ENCODE results near the gene MORF4L1. TPM values are rescaled to one million over a fixed set of nuclear protein-coding genes. Genes with fewer than 3 reads are reported as not detected.
A peak's percentile ranks its signal among the peaks of the same experiment; 100 is the strongest.

MORF4L1 gene
- total RNA-seq, 4 donors from 2014 or later = 118 to 178 (median 141) TPM

DNA sequence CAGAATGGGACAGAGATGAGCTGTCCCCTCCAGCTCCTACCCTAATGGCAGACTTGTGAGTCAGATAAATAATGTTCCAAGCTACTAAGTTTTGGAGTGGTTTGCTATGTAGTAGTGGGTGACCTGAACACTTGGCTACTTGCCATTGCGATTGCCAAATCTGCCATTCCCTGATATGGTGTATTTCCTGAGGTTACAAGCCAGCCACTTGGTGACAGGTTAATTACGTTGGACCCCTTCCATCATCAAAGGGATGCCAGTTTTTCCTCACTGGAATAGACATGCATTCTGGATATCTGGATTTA is 33.6 kb downstream of the MORF4L1 start:
- no peak for TF ChIP-seq POLR2A (IDR thresholded peaks at IDR 0.05)
- TF ChIP-seq CTCF (IDR thresholded peaks at IDR 0.05) = no peak
- WGBS, 2 donors = 67 to 74% methylated on average over 2 of the region's 2 CpGs
- DNase-seq (ENCODE audit: low spot score in 2 of 2) = peak in 1 of 2 donors; percentile 84
- no peak overlapping the region for H3K4me3 ChIP-seq (ENCODE audit: low read depth, poor library complexity, severe bottlenecking)
- intact Hi-C loops (cut with DNase I; ENCODE audit: low total_unique reads) = no loop called here

GRCh38 chr15:78907577-78907976 is 34.9 kb downstream of the MORF4L1 start:
- 50 to 77% methylated on average over 3 of the region's 3 CpGs for whole genome bisulfite sequencing, 2 donors
- TF ChIP-seq CTCF (IDR thresholded peaks at IDR 0.05) = no peak
- TF ChIP-seq POLR2A (IDR thresholded peaks at IDR 0.05) = no peak
- H3K4me3 ChIP-seq (ENCODE audit: low read depth, poor library complexity, severe bottlenecking) = no peak overlapping the region
- intact Hi-C loops (cut with DNase I; ENCODE audit: low total_unique reads) = no loop called here
- no peak for DNase-seq (ENCODE audit: low spot score in 2 of 2)

DNA sequence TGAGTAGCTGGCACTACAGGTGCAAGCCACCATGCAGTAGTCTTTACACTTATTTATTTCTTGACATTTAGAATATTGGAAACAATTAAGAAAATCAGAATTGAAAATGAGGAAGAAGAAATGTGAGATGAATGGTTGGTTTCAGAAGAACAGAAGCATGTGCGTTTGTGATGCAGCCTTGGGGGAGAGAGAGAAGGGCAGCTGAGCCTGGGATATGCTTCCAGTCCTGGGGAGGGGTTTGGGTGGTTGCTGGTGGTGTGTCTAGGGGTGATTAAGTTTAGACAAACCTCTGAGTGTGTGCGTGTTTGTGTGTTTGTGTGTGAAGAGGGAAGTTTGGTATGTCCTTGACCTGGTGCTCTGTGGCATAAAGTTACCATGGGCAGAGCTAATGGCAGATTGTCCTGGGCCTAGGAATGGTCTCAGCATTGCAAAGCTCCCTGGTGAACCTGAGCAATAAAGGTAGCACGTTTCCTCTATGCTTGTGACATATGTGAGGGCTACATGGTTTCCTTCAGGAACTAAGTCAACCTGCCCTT is 36.5 kb downstream of the MORF4L1 start:
- 52 to 69% methylated on average over 3 of the region's 3 CpGs for WGBS, 2 donors
- H3K4me3 ChIP-seq (ENCODE audit: low read depth, poor library complexity, severe bottlenecking) = no peak overlapping the region
- intact Hi-C loops (cut with DNase I; ENCODE audit: low total_unique reads) = no loop called here
- no peak for DNase-seq (ENCODE audit: low spot score in 2 of 2)
- TF ChIP-seq CTCF (IDR thresholded peaks at IDR 0.05) = no peak
- TF ChIP-seq POLR2A (IDR thresholded peaks at IDR 0.05) = no peak

GRCh38 chr15:78909791-78910228 is 37.1 kb downstream of the MORF4L1 start:
- intact Hi-C loops (cut with DNase I; ENCODE audit: low total_unique reads) = loop anchor here (5.0 kb wide), 1 partner anchor 272 kb away; no protein-coding TSS in a partner anchor
- no peak overlapping the region for H3K4me3 ChIP-seq (ENCODE audit: low read depth, poor library complexity, severe bottlenecking)
- 57 to 60% methylated on average over 5 of the region's 5 CpGs for WGBS, 2 donors
- TF ChIP-seq POLR2A (IDR thresholded peaks at IDR 0.05) = no peak
- peak in 1 of 3 donors; percentile 37 for TF ChIP-seq CTCF (IDR thresholded peaks at IDR 0.05)
- peak in 1 of 2 donors; percentile 77 for DNase-seq (ENCODE audit: low spot score in 2 of 2)

DNA sequence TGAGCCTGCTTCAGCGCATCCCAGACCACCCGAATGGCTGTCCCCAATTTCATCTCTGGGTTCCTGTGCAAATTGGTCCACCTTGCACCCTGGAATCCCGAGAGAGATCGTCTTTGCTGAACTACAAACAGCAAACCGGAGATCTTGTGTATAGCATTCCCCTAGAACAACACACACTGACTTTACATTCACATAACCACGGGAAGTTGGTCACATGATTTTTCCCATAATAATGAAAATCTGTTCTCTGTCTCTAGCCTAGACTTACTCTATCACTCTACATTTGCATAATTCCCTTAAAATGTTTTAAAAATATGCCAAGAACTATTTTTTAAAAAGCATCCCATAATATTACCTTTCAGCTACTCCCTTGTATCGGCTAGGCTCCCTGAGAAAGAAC is 37.6 kb downstream of the MORF4L1 start:
- no peak for DNase-seq (ENCODE audit: low spot score in 2 of 2)
- TF ChIP-seq POLR2A (IDR thresholded peaks at IDR 0.05) (no peak), CTCF (IDR thresholded peaks at IDR 0.05) (no peak)
- intact Hi-C loops (cut with DNase I; ENCODE audit: low total_unique reads) = loop anchor here (5.0 kb wide), 1 partner anchor 272 kb away; no protein-coding TSS in a partner anchor
- WGBS, 2 donors = 79 to 81% methylated on average over 7 of the region's 7 CpGs
- H3K4me3 ChIP-seq (ENCODE audit: low read depth, poor library complexity, severe bottlenecking) = no peak overlapping the region

DNA sequence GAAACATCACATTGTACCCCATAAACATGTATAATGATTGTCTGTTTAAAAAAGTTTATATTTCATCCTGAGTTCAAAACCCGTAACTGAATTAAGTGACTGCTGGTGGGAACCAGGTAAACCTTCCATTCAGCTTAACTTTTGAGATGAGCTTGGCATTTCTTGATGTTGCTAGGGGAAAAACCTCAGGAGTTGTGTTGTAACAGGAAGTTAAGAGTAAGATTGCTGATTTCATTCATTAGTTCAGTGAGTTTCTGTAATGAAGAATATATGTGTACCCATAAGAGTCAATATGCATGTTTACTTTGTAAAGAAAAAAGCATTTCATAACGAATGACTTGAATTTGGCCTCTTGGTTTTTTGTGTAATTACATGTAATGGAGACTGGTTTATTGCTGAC is 39.6 kb downstream of the MORF4L1 start:
- intact Hi-C loops (cut with DNase I; ENCODE audit: low total_unique reads) = loop anchor here (5.0 kb wide), 1 partner anchor 270 kb away; no protein-coding TSS in a partner anchor
- TF ChIP-seq POLR2A (IDR thresholded peaks at IDR 0.05) (no peak), CTCF (IDR thresholded peaks at IDR 0.05) (no peak)
- WGBS, 2 donors = 85 to 93% methylated on average over 2 of the region's 2 CpGs
- H3K4me3 ChIP-seq (ENCODE audit: low read depth, poor library complexity, severe bottlenecking) = no peak overlapping the region
- DNase-seq (ENCODE audit: low spot score in 2 of 2) = no peak
